K562 (cell line): Measurements from ENCODE around the gene AGT. TPM values are rescaled to one million over a fixed set of nuclear protein-coding genes. Genes with fewer than 3 reads are reported as not detected.

Experiments used
- ATAC-seq: fragments of 200-7000 bp; cut with Tn5 transposase; 3 replicates; pipeline ENCODE4 v1.9.1; 2020; ENCODE audit warnings: moderate library complexity
- BruUV-seq: library from RNA; stranded (reverse); fragments of 400-500 nt; replicated peaks from 2 replicates; lab custom pipeline; 2021; lab: Mats Ljungman, UMichigan
- CTCF ChIA-PET: fragments of 300-600 bp; formaldehyde crosslinking; extraction: SDS; loops from one replicate; lab custom pipeline; 2021; ENCODE audit warnings: low intra/inter-chr PET ratio; lab: Yijun Ruan, JAX
- POLR2A ChIA-PET: fragments of 300-600, 350-650 bp; sonication (Branson Sonifier 250); formaldehyde crosslinking; extraction: SDS; loops from one replicate; lab custom pipeline; 2021; ENCODE audit warnings: antibody characterized with exemption, inconsistent platforms; lab: Yijun Ruan, JAX
- DNase-seq, 4 experiments: peaks; one replicate each; pipeline versions ENCODE4 v3.0.0 to v3.0.0-alpha.2; 2011 to 2018; ENCODE audit warnings: low spot score in 3 of 4, mixed read lengths in 3 of 4; ENCODE audit errors: extremely low read depth in 1 of 4
- FAIRE-seq: peaks from 2 replicates; lab custom pipeline; 2011; peaks lifted over from hg19 to GRCh38; lab: Jason Lieb, UNC
- H2AFZ ChIP-seq: 2 replicates; pipeline ENCODE4 v1.6.0; 2011; ENCODE audit warnings: low read depth, low read length, control low read depth, inconsistent platforms
- H3K27ac ChIP-seq: fragments of 200-600 bp; 3 replicates; pipeline ENCODE4 v1.8.0; 2011; ENCODE audit warnings: low read depth, mild to moderate bottlenecking, control low read depth, inconsistent platforms, low read length, moderate library complexity, mixed read lengths; ENCODE audit errors: extremely low read depth
- H3K27me3 ChIP-seq, 2 experiments: fragments of 300-600 bp in 1 of 2; 2 replicates in 1 of 2; 3 replicates in 1 of 2; pipeline versions ENCODE4 v1.6.0 to v1.8.0; 2011; ENCODE audit warnings: inconsistent platforms in 2 of 2, low read length in 2 of 2, mild to moderate bottlenecking in 1 of 2, mixed read lengths in 1 of 2, moderate library complexity in 1 of 2; ENCODE audit not compliant: control insufficient read depth in 2 of 2, insufficient read depth in 2 of 2
- H3K36me3 ChIP-seq: fragments of 300-600 bp; 3 replicates; pipeline ENCODE4 v1.8.0; 2011; ENCODE audit warnings: mild to moderate bottlenecking, low read length, inconsistent platforms; ENCODE audit not compliant: control insufficient read depth, insufficient read depth
- H3K4me1 ChIP-seq, 2 experiments: fragments of 200-600 bp in 1 of 2; replicated peaks in 1 of 2; 2 replicates in 1 of 2; 3 replicates in 1 of 2; pipeline versions ENCODE4 v1.5.1 to v1.8.0; 2011; ENCODE audit warnings: inconsistent platforms in 2 of 2, low read length in 2 of 2, mild to moderate bottlenecking in 1 of 2, mixed read lengths in 1 of 2, moderate library complexity in 1 of 2; ENCODE audit not compliant: control insufficient read depth in 2 of 2, insufficient read depth in 2 of 2
- H3K4me2 ChIP-seq: 2 replicates; pipeline ENCODE4 v1.6.1; 2011; ENCODE audit warnings: low read length, control low read depth, inconsistent platforms, mixed read lengths; ENCODE audit not compliant: insufficient read depth
- H3K4me3 ChIP-seq: fragments of 200-600 bp; sonication (generic), shearing (Covaris generic); 2 replicates; pipeline ENCODE4 v1.5.1; 2016; ENCODE audit warnings: control low read depth, inconsistent platforms
- H3K79me2 ChIP-seq: fragments of 200-600 bp; 3 replicates; pipeline ENCODE4 v1.8.0; 2011; ENCODE audit warnings: low read length, inconsistent platforms; ENCODE audit not compliant: control insufficient read depth, insufficient read depth
- H3K9ac ChIP-seq, 2 experiments: 2 replicates each; pipeline versions ENCODE4 v1.6.0 to v1.6.1; 2011; ENCODE audit warnings: low read depth in 2 of 2, low read length in 2 of 2, control low read depth in 1 of 2, inconsistent platforms in 1 of 2, mild to moderate bottlenecking in 1 of 2, mixed read lengths in 1 of 2; ENCODE audit not compliant: insufficient read depth in 1 of 2
- H3K9me1 ChIP-seq: one replicate; pipeline ENCODE4 v1.6.0; 2011; ENCODE audit warnings: inconsistent platforms, mild to moderate bottlenecking, low read length, moderate library complexity; ENCODE audit not compliant: control insufficient read depth, insufficient read depth
- H3K9me3 ChIP-seq: replicated peaks from 2 replicates; pipeline ENCODE4 v1.5.1; 2011; ENCODE audit warnings: low read depth, low read length, inconsistent platforms; ENCODE audit not compliant: control insufficient read depth, insufficient read depth
- H4K20me1 ChIP-seq: replicated peaks from 2 replicates; pipeline ENCODE4 v1.6.1; 2011; ENCODE audit warnings: low read length, inconsistent platforms, mixed read lengths; ENCODE audit not compliant: control insufficient read depth, insufficient read depth
- ILK ChIP-seq: fragments of 450-650 bp; IDR thresholded peaks from 2 replicates; pipeline ENCODE4 v1.6.1; 2016; ENCODE audit warnings: missing genetic modification characterization, low read depth, mild to moderate bottlenecking, missing compliant biosample characterization, moderate library complexity, borderline replicate concordance
- TEAD2 ChIP-seq: fragments of 450-650 bp; IDR thresholded peaks from 2 replicates; pipeline ENCODE4 v1.6.1; 2016; ENCODE audit warnings: missing genetic modification characterization, control low read depth, missing compliant biosample characterization
- TGIF2 ChIP-seq: sonication (generic); formaldehyde crosslinking; IDR thresholded peaks from 2 replicates; pipeline ENCODE4 v1.8.1; 2022; ENCODE audit warnings: mild to moderate bottlenecking, missing genetic modification reagents, moderate library complexity
- WGBS: fragments of 100-300 bp; shearing (Covaris generic); methylation state at CpG from one replicate; pipeline ENCODE4 v1.1.6; 2016; ENCODE audit warnings: low coverage, mixed read lengths; ENCODE audit not compliant: insufficient coverage; ENCODE audit errors: missing lambda C conversion rate; 5-methylcytosine and 5-hydroxymethylcytosine counted together
- in situ Hi-C: fragments of 300-500 bp; cut with MboI; formaldehyde crosslinking; loops from 4 replicates; pipeline ENCODE4 v1.15.0; 2018; ENCODE audit warnings: inconsistent platforms, mixed read lengths
- intact Hi-C: fragments of 100-400 bp; cut with micrococcal nuclease; formaldehyde crosslinking; loops from 2 replicates; pipeline ENCODE4 v1.14.2; 2022
- polyA plus RNA-seq, 8 experiments: library from polyadenylated mRNA; depleted of rRNA in 4 of 8; stranded (reverse) in 5 of 8; unstranded in 3 of 8; fragments of >200 nt; fragmentation: Nextera tagmentation in 2 of 8; fragmentation: Illumina TruSeq in 1 of 8; extraction: Ambion mirVana in 2 of 8; extraction: Trizol in 1 of 8; gene quantifications; 2 replicates each; pipeline versions ENCODE4 v1.2.1 to v1.2.3, GENCODE V29; 2011 to 2014; ENCODE audit warnings: inconsistent platforms in 1 of 8, missing spikeins in 1 of 8
- total RNA-seq, 7 experiments: library from RNA; depleted of rRNA in 6 of 7; stranded (reverse); fragments of >200 nt in 6 of 7; fragmentation: Illumina TruSeq in 2 of 7; extraction: Trizol in 2 of 7; gene quantifications; 2 replicates each; pipeline versions ENCODE4 v1.2.1 to v1.2.3, GENCODE V29; 2011 to 2021; ENCODE audit warnings: low replicate concordance in 1 of 7
- TF ChIP-seq, protein P1 (sequence below): fragments of 450-650 bp; conservative IDR thresholded peaks from 2 replicates; pipeline ENCODE4 v1.6.1; 2016; ENCODE audit warnings: missing genetic modification characterization, low read depth, mild to moderate bottlenecking, control low read depth, missing compliant biosample characterization

The AGT gene
- total and polyA plus RNA-seq, 9 of the 15 experiments (the other 6 are each of a cell fraction or from before 2014, with no cell fraction given): 0.40 TPM; not detected in 8

DNA sequence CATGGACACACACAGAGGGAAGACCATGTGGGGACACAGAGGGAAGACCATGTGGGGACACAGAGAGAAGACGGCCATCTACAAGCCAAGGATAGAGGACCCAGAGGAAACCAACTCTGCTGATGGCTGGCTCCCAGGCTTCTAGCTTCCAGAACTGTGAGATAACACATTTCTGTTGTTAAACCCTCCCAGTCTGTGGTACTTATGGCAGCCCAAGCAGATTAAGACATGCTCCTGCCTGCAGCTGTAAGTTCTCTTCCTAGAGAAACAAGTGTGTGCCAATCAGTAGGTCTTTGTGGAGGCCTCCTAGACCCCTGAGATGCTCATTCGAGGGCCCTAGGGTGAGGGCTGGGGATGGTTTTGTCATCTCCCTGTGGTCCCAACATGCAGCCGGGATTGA, 2.7 kb downstream of the AGT start:
- in situ Hi-C loops (no loop called here), intact Hi-C loops (no loop called here)
- peaks cover 51 to 84% of the 10 kb centered on the region in 2 experiments for H3K27me3 ChIP-seq
- FAIRE-seq (no peak), DNase-seq (no peak), ATAC-seq (no peak)
- no peak overlapping the region for H3K27ac ChIP-seq
- ChIA-PET CTCF (no interaction called here), POLR2A (interaction anchor here (0.6 to 1.4 kb wide), 5 partner anchors 23 to 258 kb away, joined by 3 to 4 read pairs (median 3); no protein-coding TSS in a partner anchor)
- no TSS peak for BruUV-seq
- H3K9ac ChIP-seq: no peak overlapping the region
- no peak overlapping the region for H3K4me3 ChIP-seq
- no peak overlapping the region for H3K4me2 ChIP-seq
- peaks cover 4% of the 10 kb centered on the region; the same call in 1 of the 2 replicates for H4K20me1 ChIP-seq
- no peaks in the 10 kb centered on the region for H3K79me2 ChIP-seq
- no peak overlapping the region for H2AFZ ChIP-seq
- no peaks in the 10 kb centered on the region for H3K9me1 ChIP-seq
- no peaks in the 10 kb centered on the region for H3K9me3 ChIP-seq
- no peak for TF ChIP-seq TGIF2 (CRISPR knock-in tag)
- TF ChIP-seq, protein P1, sequence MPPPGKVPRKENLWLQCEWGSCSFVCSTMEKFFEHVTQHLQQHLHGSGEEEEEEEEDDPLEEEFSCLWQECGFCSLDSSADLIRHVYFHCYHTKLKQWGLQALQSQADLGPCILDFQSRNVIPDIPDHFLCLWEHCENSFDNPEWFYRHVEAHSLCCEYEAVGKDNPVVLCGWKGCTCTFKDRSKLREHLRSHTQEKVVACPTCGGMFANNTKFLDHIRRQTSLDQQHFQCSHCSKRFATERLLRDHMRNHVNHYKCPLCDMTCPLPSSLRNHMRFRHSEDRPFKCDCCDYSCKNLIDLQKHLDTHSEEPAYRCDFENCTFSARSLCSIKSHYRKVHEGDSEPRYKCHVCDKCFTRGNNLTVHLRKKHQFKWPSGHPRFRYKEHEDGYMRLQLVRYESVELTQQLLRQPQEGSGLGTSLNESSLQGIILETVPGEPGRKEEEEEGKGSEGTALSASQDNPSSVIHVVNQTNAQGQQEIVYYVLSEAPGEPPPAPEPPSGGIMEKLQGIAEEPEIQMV: peak; percentile 41; the same call in 1 of the 2 replicates
- TF ChIP-seq ILK (tag): no peak
- TF ChIP-seq TEAD2 (tag): no peak
- H3K4me1 ChIP-seq: peaks cover 0 to 12% of the 10 kb centered on the region in 2 experiments; a peak in 2 of 5 replicates
- 0% methylated on average over 3 of the region's 3 CpGs for WGBS
- no peaks in the 10 kb centered on the region for H3K36me3 ChIP-seq
